ENCODE data around the gene LIX1L.

Gene LIX1L

GRCh38 chr1:145959957-145960467, 2.2 kb upstream of the LIX1L start:
- Histone ChIP-seq H3K79me2 (ENCODE audit: insufficient read depth, low read depth) (peaks cover 4% of the 10 kb centered on the region; the same call in 1 of the 2 replicates), H3K27me3 (ENCODE audit: insufficient read depth, low read depth) (no peaks in the 10 kb centered on the region), H3K36me3 (ENCODE audit: insufficient read depth) (no peaks in the 10 kb centered on the region), H3K4me2 (no peak overlapping the region), H4K20me1 (ENCODE audit: insufficient read depth) (no peaks in the 10 kb centered on the region), H3K9ac (no peak overlapping the region), H3K4me3 (IDR thresholded peaks at IDR 0.05; ENCODE audit: insufficient read depth, low read depth, low read length) (no peak overlapping the region), H2AFZ (ENCODE audit: low read depth) (no peak overlapping the region), H3K4me1 (ENCODE audit: low read depth, poor library complexity, severe bottlenecking) (peaks cover 40% of the 10 kb centered on the region), H3K27ac (no peak overlapping the region)
- TF ChIP-seq, protein P1, sequence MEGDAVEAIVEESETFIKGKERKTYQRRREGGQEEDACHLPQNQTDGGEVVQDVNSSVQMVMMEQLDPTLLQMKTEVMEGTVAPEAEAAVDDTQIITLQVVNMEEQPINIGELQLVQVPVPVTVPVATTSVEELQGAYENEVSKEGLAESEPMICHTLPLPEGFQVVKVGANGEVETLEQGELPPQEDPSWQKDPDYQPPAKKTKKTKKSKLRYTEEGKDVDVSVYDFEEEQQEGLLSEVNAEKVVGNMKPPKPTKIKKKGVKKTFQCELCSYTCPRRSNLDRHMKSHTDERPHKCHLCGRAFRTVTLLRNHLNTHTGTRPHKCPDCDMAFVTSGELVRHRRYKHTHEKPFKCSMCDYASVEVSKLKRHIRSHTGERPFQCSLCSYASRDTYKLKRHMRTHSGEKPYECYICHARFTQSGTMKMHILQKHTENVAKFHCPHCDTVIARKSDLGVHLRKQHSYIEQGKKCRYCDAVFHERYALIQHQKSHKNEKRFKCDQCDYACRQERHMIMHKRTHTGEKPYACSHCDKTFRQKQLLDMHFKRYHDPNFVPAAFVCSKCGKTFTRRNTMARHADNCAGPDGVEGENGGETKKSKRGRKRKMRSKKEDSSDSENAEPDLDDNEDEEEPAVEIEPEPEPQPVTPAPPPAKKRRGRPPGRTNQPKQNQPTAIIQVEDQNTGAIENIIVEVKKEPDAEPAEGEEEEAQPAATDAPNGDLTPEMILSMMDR (conservative IDR thresholded peaks at IDR 0.05; ENCODE audit: low read depth, low read length), result no peak

DNA sequence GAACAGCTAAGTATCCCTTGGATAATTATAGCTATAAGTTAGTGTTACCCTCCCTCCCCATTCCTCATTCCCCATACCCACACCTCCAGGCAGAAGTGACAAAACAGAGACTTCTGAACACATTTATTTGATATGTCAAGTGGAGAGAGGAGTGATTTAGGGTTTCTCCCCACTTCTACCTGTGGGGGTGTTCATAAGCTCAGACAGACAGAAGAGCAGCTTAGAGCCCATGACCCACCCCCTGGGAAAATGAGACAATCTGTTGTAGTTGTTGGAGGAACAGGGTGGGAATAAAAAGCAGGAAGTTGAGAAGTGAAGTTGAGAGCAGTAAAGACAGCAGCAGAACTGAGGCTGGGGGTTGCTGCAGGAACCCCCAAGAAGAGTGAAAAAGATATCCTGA, 1.5 kb upstream of the LIX1L start:
- H3K4me3 ChIP-seq (IDR thresholded peaks at IDR 0.05; ENCODE audit: insufficient read depth, low read depth, low read length), result no peak overlapping the region
- no peak overlapping the region for H2AFZ ChIP-seq (ENCODE audit: low read depth)
- no peaks in the 10 kb centered on the region for H3K36me3 ChIP-seq (ENCODE audit: insufficient read depth)
- no peak overlapping the region for H3K9ac ChIP-seq
- no peaks in the 10 kb centered on the region for H3K27me3 ChIP-seq (ENCODE audit: insufficient read depth, low read depth)
- H3K4me1 ChIP-seq (ENCODE audit: low read depth, poor library complexity, severe bottlenecking), result peaks cover 39% of the 10 kb centered on the region
- TF ChIP-seq, protein P1 (conservative IDR thresholded peaks at IDR 0.05; ENCODE audit: low read depth, low read length), result no peak; the same call in 1 of the 2 replicates
- no peak overlapping the region for H3K27ac ChIP-seq
- no peak overlapping the region; the same call in 1 of the 2 replicates for H3K4me2 ChIP-seq
- no peaks in the 10 kb centered on the region for H4K20me1 ChIP-seq (ENCODE audit: insufficient read depth)
- peaks cover 4% of the 10 kb centered on the region; the same call in 1 of the 2 replicates for H3K79me2 ChIP-seq (ENCODE audit: insufficient read depth, low read depth)

DNA sequence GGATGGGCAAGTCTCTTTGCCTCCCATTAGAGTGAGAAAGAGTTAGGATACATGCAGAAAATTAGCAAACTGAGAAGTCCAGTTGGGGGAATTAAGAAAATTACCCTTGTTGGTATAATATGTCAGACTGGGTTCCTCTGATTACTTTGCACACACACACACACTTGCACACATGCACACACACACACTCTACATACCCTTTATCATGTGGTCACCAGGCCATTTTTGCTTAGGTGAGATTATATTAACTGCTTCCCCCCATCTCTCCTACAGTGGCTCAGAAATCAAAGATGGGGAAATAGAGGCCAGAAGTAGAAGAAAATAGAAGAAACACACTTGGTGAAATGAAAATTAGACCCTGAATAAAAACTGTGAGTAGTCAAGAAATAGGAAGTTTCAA, 917 bp upstream of the LIX1L start:
- H3K27me3 ChIP-seq (ENCODE audit: insufficient read depth, low read depth), result no peaks in the 10 kb centered on the region
- H2AFZ ChIP-seq (ENCODE audit: low read depth), result peak overlapping the region; percentile 63
- H3K79me2 ChIP-seq (ENCODE audit: insufficient read depth, low read depth), result peaks cover 4% of the 10 kb centered on the region; the same call in 1 of the 2 replicates
- H3K36me3 ChIP-seq (ENCODE audit: insufficient read depth), result no peaks in the 10 kb centered on the region
- peaks cover 36% of the 10 kb centered on the region for H3K4me1 ChIP-seq (ENCODE audit: low read depth, poor library complexity, severe bottlenecking)
- TF ChIP-seq, protein P1 (conservative IDR thresholded peaks at IDR 0.05; ENCODE audit: low read depth, low read length), result no peak
- H3K4me3 ChIP-seq (IDR thresholded peaks at IDR 0.05; ENCODE audit: insufficient read depth, low read depth, low read length), result no peak overlapping the region
- peak overlapping the region; percentile 65; the same call in 1 of the 2 replicates for H3K9ac ChIP-seq
- peak overlapping the region; percentile 77 for H3K4me2 ChIP-seq
- H4K20me1 ChIP-seq (ENCODE audit: insufficient read depth), result no peaks in the 10 kb centered on the region
- no peak overlapping the region; the same call in 1 of the 2 replicates for H3K27ac ChIP-seq

DNA sequence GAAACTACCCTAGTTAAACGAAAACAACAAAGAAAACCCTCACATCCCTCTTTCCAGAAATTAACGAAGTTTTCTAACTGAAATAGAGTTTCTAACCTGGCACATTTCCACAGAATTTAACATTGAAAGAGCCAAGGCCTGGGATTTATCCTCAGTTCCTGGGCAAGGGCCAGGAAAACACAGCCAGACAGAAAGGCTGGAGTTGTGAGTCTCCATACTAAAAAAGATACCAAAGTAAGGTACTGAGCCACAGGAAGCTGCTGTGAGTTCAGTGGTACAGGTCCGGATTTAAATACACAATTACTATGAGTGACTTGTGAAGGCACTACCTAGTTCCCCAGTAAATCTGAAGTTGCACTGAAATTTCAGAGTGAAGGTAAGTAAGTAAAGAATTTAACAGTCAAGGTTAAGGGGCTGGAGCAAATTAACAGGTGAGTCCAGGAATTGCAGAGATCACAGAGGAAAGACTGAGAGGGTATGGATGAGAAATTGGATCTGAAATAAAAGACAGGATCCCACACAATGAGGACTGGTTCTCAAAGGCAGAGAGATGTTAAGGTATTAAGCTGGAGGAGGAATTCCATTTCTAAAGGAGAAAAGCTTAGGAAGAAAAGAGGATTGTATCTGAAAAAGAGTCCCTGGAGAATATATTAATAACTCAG, 905 bp downstream of the LIX1L start:
- H3K4me3 ChIP-seq (IDR thresholded peaks at IDR 0.05; ENCODE audit: insufficient read depth, low read depth, low read length), result peak overlapping the region; percentile 94
- H3K79me2 ChIP-seq (ENCODE audit: insufficient read depth, low read depth), result peaks cover 4% of the 10 kb centered on the region; the same call in 1 of the 2 replicates
- peaks cover 28% of the 10 kb centered on the region for H3K4me1 ChIP-seq (ENCODE audit: low read depth, poor library complexity, severe bottlenecking)
- no peaks in the 10 kb centered on the region for H3K27me3 ChIP-seq (ENCODE audit: insufficient read depth, low read depth)
- no peaks in the 10 kb centered on the region for H4K20me1 ChIP-seq (ENCODE audit: insufficient read depth)
- TF ChIP-seq, protein P1 (conservative IDR thresholded peaks at IDR 0.05; ENCODE audit: low read depth, low read length), result no peak
- no peaks in the 10 kb centered on the region for H3K36me3 ChIP-seq (ENCODE audit: insufficient read depth)
- peak overlapping the region; percentile 50 for H3K27ac ChIP-seq
- peak overlapping the region; percentile 63 for H2AFZ ChIP-seq (ENCODE audit: low read depth)
- H3K9ac ChIP-seq, result peak overlapping the region; percentile 65
- peak overlapping the region; percentile 77 for H3K4me2 ChIP-seq

Measured in KMS-11 (cell line).